ENCODE results near the gene PACRG.

- TF ChIP-seq YY1 (IDR thresholded peaks at IDR 0.05; ENCODE audit: insufficient read depth, insufficient read length) (no peak), SUZ12 (IDR thresholded peaks at IDR 0.05; ENCODE audit: extremely low read depth, insufficient read depth, insufficient read length) (no peak)
Observed at GRCh38 chr6:163226836-163227485, 499.2 kb downstream of the PACRG start.

All from NT2/D1 (cell line).